HUDEP-2 (cell line): ENCODE data around the gene TLR9.

Experiments
- DNase-seq, 76 experiments: peaks; one replicate each; lab custom pipeline; 2025; ENCODE audit not compliant: unreplicated experiment in 76 of 76; lab: John Stamatoyannopoulos, UW

TLR9 gene

DNA sequence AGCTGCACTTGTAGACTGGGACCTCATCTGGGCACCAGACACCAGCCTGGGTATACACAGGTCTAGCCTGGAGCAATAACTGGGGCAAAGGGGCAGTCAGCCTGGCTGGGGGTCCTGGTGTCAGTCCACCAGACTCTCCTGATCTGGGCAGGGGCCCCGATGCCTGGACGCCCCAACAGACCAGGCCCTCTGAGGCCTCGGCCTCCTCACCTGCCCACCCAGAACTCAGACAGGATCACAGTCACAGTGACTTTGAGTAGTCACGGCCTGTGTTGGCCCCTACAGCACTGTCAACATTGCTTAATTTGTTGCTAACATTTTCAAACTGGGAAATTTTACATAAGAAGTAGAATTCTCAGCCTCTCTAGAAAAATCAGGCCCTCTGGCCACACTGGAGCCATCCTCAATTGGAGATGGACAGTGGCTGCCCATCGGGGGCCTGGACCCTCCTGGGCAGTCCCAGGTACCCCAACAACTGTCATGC lies 7.7 kb upstream of the TLR9 start:
- DNase-seq, result no peak

- DNase-seq, result peak in 1 of 76 experiments; percentile 18
These were observed 7.0 kb upstream of the TLR9 start for GRCh38 chr3:52232279-52233107.

DNA sequence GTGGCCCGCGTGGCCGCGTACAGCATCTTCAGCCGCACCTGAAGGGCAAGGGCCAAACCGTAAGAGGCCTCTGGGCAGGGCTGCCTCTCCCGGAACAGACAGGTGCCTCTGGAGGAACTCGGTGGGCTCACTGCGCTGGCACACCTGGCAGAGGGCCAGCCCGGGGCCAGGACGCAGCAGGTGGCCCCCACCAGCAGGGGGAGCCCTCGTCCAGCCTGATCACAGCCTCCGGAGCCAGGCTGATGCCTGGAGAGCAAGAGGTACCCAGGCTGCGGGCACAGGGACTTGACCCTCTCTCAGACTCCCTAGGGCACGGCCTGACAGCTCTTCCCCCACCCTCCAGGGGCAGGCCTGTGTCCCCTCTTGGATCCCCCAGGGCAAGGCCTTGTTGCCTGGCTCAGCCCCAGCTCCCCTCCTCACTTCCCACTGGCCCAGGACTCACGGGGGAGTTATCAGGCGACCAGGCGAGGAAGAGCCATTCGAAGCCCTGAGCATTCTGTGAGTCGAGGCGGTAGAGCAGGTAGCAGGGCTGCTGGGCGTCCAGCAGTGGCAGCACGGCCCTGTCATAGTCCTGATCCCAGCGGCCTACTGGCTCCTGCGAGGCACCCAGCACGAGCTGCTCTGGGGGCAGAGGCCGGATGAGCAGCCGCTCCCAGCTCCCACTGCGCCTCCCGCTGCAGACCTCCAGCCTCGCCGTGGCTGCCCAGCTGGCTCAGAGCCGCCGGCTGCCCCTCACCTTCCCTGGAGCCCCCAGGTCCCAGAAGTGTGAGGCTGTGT lies 6.2 kb upstream of the TLR9 start:
- peak in 69 of 76 experiments; percentile 18 to 88 (median 71) for DNase-seq

- DNase-seq, result no peak
These were observed 5.5 kb upstream of the TLR9 start for GRCh38 chr3:52230889-52231499.

- DNase-seq, result no peak
These were observed 5.0 kb upstream of the TLR9 start for GRCh38 chr3:52230461-52230860.

- DNase-seq, result no peak
These were observed 4.2 kb upstream of the TLR9 start for GRCh38 chr3:52229656-52230055.

- DNase-seq, result no peak
These were observed 3.4 kb upstream of the TLR9 start for GRCh38 chr3:52228751-52229291.

DNA sequence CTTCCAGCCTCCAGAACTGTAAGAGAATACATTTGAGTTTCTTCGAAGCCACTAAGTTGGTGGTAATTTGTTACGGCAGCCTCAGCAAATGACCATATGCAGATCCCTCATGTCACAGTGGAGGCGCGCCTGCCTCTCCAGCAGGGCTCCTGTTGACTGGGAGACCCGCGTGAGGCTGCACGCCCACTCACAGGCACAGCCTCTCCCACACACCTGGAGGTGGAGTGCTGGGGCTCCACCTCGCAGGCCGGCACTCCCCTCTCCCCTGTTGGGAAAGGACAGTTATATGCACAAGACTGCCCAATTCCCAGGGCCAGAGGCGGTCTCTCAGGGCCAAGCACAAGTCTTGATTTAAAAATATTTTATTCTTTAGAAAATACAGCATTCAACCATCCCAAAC lies 2.8 kb upstream of the TLR9 start:
- DNase-seq, result no peak

DNA sequence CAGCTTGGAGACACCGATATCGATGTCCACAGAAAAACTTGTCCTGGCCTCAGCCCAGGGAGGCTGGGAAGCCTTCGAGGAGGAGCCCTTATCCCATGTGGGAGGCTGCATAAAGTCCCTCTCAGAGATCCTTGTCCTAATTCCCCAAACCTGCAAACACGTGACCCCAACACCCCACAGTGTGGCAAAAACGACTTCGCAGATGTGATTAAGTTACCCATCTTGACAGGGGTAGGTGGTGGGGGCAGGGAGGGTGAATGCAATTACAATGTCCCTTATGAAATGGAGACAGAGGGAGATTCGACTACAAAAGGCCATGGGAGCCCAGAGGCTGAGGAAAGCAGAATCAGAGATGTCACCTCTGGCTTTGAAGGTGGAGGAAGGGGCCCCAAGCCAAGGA lies 2.3 kb upstream of the TLR9 start:
- DNase-seq, result no peak

DNA sequence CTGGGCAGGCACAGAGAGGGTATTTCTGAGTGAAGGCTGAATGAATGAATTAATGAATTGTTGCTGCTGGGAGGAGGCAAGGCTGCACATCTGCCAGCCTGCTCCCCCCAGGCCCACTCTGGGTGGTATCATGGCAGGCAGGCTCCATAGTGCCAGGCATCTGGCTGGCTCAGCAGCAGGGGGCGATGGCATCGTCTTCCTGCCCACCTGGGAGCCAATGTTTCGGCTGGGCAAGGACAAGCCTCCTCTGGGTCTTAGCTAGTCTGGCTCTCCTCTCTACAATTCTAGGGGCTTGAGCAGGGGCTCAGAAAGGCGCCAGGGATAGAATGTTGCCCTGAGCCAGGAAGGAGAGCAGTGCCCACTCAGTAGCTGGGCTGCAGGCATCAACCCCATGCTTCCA lies 1.7 kb upstream of the TLR9 start:
- no peak for DNase-seq

DNA sequence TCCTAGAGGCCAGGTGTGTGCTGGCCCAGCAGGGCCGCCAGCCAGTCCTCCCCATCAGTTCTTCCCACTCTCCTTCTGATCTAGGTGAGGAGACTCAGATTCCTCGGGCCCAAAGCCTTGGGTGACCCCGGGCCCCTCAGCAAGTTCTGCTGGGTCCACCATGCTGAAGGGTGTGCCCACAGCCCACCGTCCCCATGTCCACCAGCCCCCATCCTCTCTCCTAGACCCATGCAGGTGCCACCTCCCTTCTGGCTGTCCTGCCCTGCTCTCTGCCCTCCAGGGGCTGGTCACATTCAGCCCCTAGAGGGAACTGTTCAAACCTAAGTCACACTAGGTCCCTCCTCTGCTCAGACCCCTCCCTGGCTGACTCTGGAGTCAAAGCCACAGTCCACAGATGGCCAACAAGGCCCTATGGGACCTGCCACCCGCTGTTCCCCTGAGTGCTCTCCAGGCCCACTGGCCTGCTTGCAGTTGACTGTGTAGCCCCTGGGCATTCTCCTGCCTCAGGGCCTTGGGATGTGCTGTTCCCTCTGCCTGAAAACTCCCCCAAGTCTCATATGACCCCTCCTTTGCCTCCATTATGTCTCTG lies 878 bp upstream of the TLR9 start:
- DNase-seq, result no peak

- no peak for DNase-seq
These were observed 1.7 kb downstream of the TLR9 start for GRCh38 chr3:52223449-52224408.

- no peak for DNase-seq
These were observed 2.9 kb downstream of the TLR9 start for GRCh38 chr3:52222319-52223221.

GRCh38 chr3:52221563-52222318 lies 3.7 kb downstream of the TLR9 start:
- DNase-seq, result no peak

DNA sequence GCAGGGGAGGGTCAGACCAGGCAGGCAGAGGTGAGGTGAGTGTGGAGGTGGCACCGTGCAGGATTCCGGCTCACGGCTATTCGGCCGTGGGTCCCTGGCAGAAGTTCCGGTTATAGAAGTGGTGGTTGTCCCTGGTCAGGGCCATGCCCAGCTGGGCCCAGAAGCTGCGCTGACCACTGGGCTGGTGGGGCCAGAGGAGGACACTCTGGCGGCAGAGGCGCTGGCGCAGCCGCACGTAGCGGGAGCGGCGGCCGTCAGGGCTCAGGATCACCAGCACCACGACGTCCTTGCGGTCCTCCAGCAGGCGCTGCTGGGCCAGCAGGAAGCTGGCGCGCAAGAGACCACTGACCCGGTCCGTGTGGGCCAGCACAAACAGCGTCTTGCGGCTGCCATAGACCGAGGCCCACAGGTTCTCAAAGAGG lies 4.3 kb downstream of the TLR9 start:
- DNase-seq, result no peak

DNA sequence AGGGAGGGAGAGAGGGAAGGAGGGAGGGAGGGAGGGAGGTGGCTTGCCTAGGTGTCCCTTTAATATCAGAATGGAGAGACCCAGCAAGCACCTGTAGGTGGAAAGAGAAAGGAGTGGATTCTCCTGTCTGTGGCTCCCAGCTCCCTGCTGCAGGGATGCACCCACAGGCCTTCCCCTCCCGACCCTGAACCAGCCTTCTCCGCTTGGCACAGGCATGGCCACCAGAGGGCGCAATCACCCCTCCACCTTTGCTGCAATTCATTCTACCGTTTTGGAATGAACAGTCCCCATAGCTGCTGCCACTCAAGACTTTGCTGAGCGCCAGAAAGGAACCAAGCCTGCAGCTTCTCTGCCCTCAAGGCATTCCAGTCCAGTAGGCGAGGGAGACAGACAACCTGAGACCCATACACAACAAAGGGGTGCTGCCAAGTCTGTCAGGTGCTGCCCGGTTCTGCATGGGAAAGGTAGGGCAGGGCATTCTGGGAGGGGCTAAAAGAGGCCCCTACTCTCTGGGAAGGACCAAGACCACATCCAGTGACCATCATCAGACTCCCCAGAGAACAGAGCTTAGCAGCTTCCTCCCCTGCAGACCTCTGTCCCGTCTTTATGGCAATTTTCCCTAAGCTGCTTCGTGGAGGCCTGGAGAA lies 4.9 kb downstream of the TLR9 start:
- peak in 70 of 76 experiments; percentile 17 to 90 (median 70) for DNase-seq

DNA sequence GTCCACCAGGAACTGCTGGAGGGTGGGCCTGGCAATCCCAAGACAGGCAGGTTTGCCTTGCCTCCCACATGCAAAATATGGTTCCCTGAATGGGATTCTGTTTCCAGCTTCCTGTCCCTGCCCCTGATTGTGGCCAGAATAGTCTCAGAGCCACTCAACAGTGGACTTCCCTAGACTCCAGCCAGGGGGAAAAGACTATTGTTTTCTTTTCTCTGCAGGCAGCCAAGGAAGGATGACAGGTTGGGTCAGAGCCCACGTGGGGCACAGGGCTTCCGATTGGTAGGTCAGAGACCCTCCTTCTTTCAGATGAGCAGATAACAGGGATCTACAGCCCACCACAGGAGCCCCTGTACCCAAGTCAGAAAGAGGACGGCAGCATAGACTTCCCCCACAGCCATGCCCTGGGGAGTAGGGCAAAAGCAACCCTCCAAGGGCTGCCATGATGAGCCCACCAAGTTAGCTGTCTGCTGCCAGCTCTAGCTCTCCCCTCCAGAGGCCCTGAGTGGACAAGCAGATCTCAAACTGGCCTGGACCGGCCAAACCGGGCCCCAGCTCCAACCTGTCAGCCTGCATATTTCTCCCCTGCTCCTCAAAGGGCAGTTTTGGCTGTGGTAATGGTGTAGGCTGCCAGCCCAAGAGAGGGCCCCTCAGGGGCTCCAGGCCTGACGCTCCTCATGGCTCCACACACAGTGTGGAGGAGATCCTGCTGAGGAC lies 6.4 kb downstream of the TLR9 start:
- no peak for DNase-seq
